Type B pancreatic cell (in vitro differentiated cells): ENCODE data around the gene KLF15. TPM values are rescaled to one million over a fixed set of nuclear protein-coding genes. Genes with fewer than 3 reads are reported as not detected.

Source experiments
- DNase-seq: peaks from one replicate; pipeline ENCODE4 v3.0.0; 2021; ENCODE audit warnings: mixed read lengths; ENCODE audit not compliant: unreplicated experiment; ENCODE audit errors: extremely low spot score
- H3K27ac Mint-ChIP-seq: 2 replicates; pipeline ENCODE4 v1.8.0; 2021; ENCODE audit warnings: mild to moderate bottlenecking, mixed read lengths
- H3K27me3 Mint-ChIP-seq: 2 replicates; pipeline ENCODE4 v1.8.0; 2021; ENCODE audit warnings: mixed read lengths
- H3K36me3 Mint-ChIP-seq: 2 replicates; pipeline ENCODE4 v1.8.0; 2021; ENCODE audit warnings: mixed read lengths
- H3K4me1 Mint-ChIP-seq: one replicate; pipeline ENCODE4 v1.8.0; 2021; ENCODE audit warnings: mixed read lengths; ENCODE audit not compliant: unreplicated experiment
- H3K4me3 Mint-ChIP-seq: 2 replicates; pipeline ENCODE4 v1.8.0; 2021; ENCODE audit warnings: mild to moderate bottlenecking, mixed read lengths
- H3K9me3 Mint-ChIP-seq: 2 replicates; pipeline ENCODE4 v1.8.0; 2021; ENCODE audit warnings: mixed read lengths
- total RNA-seq: library from RNA; stranded (reverse); gene quantifications from 2 replicates; pipeline ENCODE4 v1.2.1, GENCODE V29; 2021; ENCODE audit warnings: low replicate concordance
- TF ChIP-seq, protein P1 (sequence below): fragments of 200-600 bp; sonication (generic); conservative IDR thresholded peaks from 2 replicates; pipeline ENCODE4 v1.5.0; 2021; ENCODE audit warnings: antibody characterized with exemption, mild to moderate bottlenecking

KLF15 gene
- total RNA-seq, 1 donor from 2014 or later: 7.9 TPM

DNA sequence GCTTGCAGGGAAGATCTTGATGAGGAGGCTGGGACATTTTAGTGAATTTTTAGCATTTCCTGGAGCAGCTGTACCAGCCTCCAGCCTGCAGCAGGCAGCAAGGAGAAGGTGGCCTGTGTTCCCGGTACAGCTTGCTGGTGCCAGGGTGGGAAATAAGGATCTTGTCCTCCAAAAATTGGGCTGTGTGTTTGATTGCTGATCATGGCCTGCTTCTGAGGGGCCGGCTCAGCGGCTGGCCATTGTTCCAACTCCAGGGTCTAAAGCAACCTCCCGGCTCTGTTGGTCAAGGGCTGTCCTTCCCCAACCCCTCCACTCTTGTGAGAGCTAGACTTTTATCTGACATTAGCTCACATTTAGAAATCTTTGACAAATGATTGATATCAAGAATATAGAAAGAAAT lies 42.5 kb upstream of the KLF15 start:
- no peak for DNase-seq
- H3K9me3 Mint-ChIP-seq: peaks cover 7% of the 10 kb centered on the region
- peaks cover 6% of the 10 kb centered on the region for H3K27me3 Mint-ChIP-seq
- TF ChIP-seq, protein P1, sequence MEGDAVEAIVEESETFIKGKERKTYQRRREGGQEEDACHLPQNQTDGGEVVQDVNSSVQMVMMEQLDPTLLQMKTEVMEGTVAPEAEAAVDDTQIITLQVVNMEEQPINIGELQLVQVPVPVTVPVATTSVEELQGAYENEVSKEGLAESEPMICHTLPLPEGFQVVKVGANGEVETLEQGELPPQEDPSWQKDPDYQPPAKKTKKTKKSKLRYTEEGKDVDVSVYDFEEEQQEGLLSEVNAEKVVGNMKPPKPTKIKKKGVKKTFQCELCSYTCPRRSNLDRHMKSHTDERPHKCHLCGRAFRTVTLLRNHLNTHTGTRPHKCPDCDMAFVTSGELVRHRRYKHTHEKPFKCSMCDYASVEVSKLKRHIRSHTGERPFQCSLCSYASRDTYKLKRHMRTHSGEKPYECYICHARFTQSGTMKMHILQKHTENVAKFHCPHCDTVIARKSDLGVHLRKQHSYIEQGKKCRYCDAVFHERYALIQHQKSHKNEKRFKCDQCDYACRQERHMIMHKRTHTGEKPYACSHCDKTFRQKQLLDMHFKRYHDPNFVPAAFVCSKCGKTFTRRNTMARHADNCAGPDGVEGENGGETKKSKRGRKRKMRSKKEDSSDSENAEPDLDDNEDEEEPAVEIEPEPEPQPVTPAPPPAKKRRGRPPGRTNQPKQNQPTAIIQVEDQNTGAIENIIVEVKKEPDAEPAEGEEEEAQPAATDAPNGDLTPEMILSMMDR: no peak
- H3K4me1 Mint-ChIP-seq: peaks cover 6% of the 10 kb centered on the region
- H3K27ac Mint-ChIP-seq: peak overlapping the region; percentile 96
- H3K4me3 Mint-ChIP-seq: no peak overlapping the region
- H3K36me3 Mint-ChIP-seq: no peaks in the 10 kb centered on the region

- no peak for DNase-seq
- TF ChIP-seq, protein P1: no peak
- H3K27me3 Mint-ChIP-seq: peaks cover 7% of the 10 kb centered on the region
- peaks cover 7% of the 10 kb centered on the region for H3K9me3 Mint-ChIP-seq
- peaks cover 6% of the 10 kb centered on the region for H3K4me1 Mint-ChIP-seq
- peak overlapping the region; percentile 16 for H3K4me3 Mint-ChIP-seq
- peak overlapping the region; percentile 96 for H3K27ac Mint-ChIP-seq
- no peaks in the 10 kb centered on the region for H3K36me3 Mint-ChIP-seq
Measured at GRCh38 chr3:126399351-126399735, 42.1 kb upstream of the KLF15 start.

GRCh38 chr3:126398423-126399350 lies 41.5 kb upstream of the KLF15 start:
- Mint-ChIP-seq H3K27ac (peak overlapping the region; percentile 96), H3K4me3 (peak overlapping the region; percentile 16), H3K4me1 (peaks cover 6% of the 10 kb centered on the region), H3K27me3 (peaks cover 14% of the 10 kb centered on the region), H3K9me3 (peaks cover 7% of the 10 kb centered on the region), H3K36me3 (no peaks in the 10 kb centered on the region)
- TF ChIP-seq, protein P1: no peak
- DNase-seq: no peak

DNA sequence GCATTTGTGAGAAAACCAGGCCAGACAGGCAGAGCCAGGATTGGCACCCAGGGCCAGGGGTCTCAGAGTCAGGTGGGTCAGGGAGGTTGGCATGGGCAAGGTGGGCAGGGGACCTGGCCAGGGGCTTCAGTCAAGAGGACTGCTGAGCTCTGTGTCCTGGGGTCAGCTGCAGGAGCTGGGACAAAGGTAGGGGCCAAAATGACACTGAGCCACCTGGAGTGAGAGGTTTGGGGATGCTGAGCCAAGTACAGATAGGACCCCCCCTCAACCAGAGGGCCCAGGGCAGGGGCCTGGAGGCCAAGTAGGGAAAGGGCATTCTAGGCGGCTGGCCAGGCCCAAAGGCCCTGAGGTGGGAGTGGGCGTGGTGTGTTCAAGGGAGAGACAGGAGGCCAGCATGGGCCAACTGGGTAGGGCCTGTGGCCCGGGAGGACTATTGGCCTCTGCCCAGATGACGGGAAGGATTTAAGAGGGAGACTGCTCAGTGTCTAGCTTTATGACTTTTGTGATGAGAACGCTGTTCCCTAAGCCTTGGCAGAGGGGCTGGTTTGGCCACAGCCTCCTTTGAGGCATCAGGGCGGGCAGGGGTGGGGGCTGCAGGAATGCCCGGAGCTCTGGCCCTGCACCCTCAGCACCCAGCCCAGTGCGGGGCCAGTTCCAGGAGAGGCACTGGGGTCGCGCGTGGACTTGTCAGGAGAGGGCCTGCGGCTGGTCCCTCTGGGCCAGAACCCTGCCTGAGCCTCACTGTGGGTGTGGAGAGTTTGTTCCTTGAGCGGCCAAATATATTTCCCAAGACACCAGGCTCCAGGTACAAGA lies 40.6 kb upstream of the KLF15 start:
- Mint-ChIP-seq H3K27ac (no peak overlapping the region), H3K9me3 (peaks cover 7% of the 10 kb centered on the region), H3K27me3 (peaks cover 22% of the 10 kb centered on the region), H3K4me3 (no peak overlapping the region), H3K36me3 (no peaks in the 10 kb centered on the region), H3K4me1 (peaks cover 6% of the 10 kb centered on the region)
- TF ChIP-seq, protein P1: no peak
- DNase-seq: no peak

DNA sequence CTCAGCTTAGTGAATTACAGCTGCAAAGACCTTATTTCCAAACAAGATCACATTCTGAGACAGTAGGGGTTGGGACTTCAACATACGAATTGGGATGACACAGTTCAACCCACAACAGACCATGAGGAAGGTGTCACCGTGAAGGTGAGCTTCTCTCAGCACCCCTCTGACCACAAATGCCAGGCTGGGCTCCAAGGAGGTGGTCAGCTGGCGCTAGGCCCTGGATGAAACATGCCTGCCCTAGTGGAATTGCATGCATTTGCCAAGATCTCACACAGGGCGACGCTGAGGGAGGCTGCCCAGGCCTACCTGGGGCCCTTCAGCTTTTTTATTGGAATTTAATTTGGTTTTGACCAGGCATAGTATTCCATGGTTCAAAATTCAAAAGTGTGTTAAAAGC lies 39.3 kb upstream of the KLF15 start:
- Mint-ChIP-seq H3K9me3 (peaks cover 7% of the 10 kb centered on the region), H3K4me1 (peaks cover 6% of the 10 kb centered on the region), H3K4me3 (no peak overlapping the region), H3K36me3 (no peaks in the 10 kb centered on the region), H3K27ac (no peak overlapping the region), H3K27me3 (peaks cover 33% of the 10 kb centered on the region)
- DNase-seq: no peak
- TF ChIP-seq, protein P1: no peak
